ENCODE data around the gene LMO4.

The LMO4 gene

GRCh38 chr1:87328272-87329050 lies at the start of gene LMO4:
Gene LMO4, plus strand, starts transcription at chr1:87328880. Its CDS starts 3,136 bp downstream, at chr1:87332016.
- Mint-ChIP-seq H3K4me1 (ENCODE audit: low read depth) (peaks cover 28% of the 10 kb centered on the region), H3K9me3 (no peaks in the 10 kb centered on the region), H3K4me3 (peak within 1 kb of the TSS; percentile 95), H3K36me3 (ENCODE audit: low read depth) (peaks cover 17% of the 10 kb centered on the region), H3K27ac (peak within 1 kb of the TSS; percentile 93), H3K27me3 (ENCODE audit: low read depth) (peaks cover 7% of the 10 kb centered on the region)

GRCh38 chr1:87279536-87279875 lies 49.2 kb upstream of the LMO4 start:
- H3K27ac Mint-ChIP-seq, result no peak overlapping the region
- H3K27me3 Mint-ChIP-seq (ENCODE audit: low read depth), result no peaks in the 10 kb centered on the region
- H3K4me1 Mint-ChIP-seq (ENCODE audit: low read depth), result no peaks in the 10 kb centered on the region
- no peaks in the 10 kb centered on the region for H3K9me3 Mint-ChIP-seq
- H3K36me3 Mint-ChIP-seq (ENCODE audit: low read depth), result no peaks in the 10 kb centered on the region
- no peak overlapping the region for H3K4me3 Mint-ChIP-seq

DNA sequence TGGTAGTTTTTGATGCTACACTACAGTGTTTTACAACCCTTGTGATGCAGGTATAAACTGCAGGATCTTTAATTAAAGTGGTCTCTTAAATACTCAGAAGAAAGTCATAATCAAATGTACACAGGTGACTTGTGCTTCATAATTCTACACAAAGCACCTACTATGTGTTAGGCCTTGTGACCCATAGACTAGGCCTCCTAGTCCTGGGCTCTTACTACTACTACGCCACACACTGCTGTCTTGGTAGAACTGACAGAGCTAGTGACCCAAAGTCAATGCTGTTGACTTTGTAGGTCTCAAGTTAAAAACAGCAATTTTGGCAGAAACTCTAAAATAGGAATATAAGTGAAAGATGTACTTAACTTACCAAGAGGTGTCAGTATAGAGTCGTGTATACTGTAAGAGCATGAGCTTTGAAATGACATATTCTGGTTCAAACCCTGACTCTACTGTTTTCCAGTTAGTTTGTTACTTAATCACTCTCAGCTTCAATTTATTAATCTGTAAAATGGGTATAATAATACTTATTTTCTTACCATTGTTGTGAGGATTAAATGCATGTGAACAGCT lies 48.6 kb upstream of the LMO4 start:
- no peak overlapping the region for H3K4me3 Mint-ChIP-seq
- H3K9me3 Mint-ChIP-seq, result no peaks in the 10 kb centered on the region
- H3K27me3 Mint-ChIP-seq (ENCODE audit: low read depth), result no peaks in the 10 kb centered on the region
- no peaks in the 10 kb centered on the region for H3K36me3 Mint-ChIP-seq (ENCODE audit: low read depth)
- no peak overlapping the region for H3K27ac Mint-ChIP-seq
- H3K4me1 Mint-ChIP-seq (ENCODE audit: low read depth), result no peaks in the 10 kb centered on the region

DNA sequence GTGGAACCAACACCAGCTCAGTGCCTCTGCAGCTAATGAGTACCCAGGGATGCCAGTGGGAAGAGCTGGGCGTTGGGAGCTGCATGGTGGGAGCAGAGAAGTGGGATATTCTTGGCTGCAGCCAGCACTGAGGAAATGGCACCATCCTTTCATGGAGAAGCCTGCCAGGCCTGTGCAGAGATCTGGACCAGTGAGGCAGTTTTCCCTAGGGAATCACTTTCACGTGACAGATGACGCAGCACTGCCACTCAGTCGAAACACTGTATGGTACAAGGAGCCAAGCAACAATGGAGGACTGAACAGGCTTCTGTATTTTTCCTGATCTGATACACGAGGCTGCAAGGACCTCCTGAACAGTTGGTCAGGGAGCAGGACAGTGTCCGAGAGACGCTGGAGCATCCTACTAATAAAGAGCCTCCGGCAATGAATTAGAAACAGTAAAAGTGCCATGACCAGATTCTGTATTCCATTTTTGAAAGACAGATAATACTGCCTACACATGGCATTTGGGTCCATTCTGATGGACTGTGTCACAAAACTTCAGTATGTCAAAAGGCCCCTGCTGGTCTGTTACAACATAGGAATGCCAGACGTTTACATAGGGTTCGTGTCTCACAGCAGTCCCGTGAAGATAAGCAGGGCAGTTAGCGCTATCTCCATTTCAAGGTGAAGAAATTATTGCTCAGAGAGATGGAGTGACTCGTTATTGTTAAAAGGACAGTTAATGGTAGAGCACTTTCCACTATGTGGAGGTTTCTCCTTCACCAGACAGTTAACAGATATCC lies 44.0 kb upstream of the LMO4 start:
- no peaks in the 10 kb centered on the region for H3K27me3 Mint-ChIP-seq (ENCODE audit: low read depth)
- H3K36me3 Mint-ChIP-seq (ENCODE audit: low read depth), result no peaks in the 10 kb centered on the region
- H3K4me1 Mint-ChIP-seq (ENCODE audit: low read depth), result no peaks in the 10 kb centered on the region
- H3K9me3 Mint-ChIP-seq, result no peaks in the 10 kb centered on the region
- H3K27ac Mint-ChIP-seq, result no peak overlapping the region
- no peak overlapping the region for H3K4me3 Mint-ChIP-seq

GRCh38 chr1:87291107-87291506 lies 37.6 kb upstream of the LMO4 start:
- Mint-ChIP-seq H3K4me3 (no peak overlapping the region), H3K36me3 (ENCODE audit: low read depth) (no peaks in the 10 kb centered on the region), H3K27me3 (ENCODE audit: low read depth) (peaks cover 7% of the 10 kb centered on the region), H3K9me3 (no peaks in the 10 kb centered on the region), H3K4me1 (ENCODE audit: low read depth) (no peaks in the 10 kb centered on the region), H3K27ac (no peak overlapping the region)

DNA sequence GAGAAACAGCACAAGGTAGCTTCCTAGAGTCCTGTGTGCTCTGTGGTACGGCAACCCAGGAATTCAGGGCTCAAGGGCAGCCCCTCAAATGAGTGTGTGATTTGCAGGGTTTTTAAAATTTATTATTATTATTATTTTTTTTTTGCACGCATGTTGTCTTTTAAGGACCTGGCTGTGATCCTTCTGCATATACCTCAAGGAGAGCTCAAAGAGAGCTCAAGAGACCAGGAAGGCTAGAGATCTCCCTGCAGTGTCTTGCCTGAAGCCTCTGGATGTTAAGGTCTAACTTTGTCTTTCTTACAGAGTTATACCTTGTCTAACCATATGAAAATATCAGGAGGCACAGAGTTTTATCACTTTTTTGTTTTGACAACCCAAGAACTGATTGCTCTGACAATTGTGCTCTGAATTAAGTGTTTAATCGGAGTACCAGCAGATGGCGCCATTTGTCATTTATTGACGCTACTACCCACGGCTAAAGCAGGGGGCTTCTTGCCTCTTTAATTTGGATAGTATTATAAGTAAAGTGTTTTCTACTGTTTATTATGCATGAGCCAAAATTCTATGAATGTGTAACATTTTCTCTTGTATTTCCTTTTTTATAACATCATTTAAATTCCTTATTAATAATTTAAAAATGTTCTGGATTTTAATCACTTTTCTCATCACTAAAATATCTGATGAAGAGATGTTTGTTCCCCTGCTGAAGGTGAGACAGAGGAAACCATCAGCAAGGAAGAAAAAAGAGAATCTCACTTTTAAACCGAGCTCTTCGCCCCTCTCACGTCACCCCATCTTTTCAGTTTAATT lies 35.8 kb upstream of the LMO4 start:
- Mint-ChIP-seq H3K27ac (no peak overlapping the region), H3K36me3 (ENCODE audit: low read depth) (no peaks in the 10 kb centered on the region), H3K4me1 (ENCODE audit: low read depth) (no peaks in the 10 kb centered on the region), H3K9me3 (no peaks in the 10 kb centered on the region), H3K27me3 (ENCODE audit: low read depth) (peaks cover 7% of the 10 kb centered on the region), H3K4me3 (no peak overlapping the region)

DNA sequence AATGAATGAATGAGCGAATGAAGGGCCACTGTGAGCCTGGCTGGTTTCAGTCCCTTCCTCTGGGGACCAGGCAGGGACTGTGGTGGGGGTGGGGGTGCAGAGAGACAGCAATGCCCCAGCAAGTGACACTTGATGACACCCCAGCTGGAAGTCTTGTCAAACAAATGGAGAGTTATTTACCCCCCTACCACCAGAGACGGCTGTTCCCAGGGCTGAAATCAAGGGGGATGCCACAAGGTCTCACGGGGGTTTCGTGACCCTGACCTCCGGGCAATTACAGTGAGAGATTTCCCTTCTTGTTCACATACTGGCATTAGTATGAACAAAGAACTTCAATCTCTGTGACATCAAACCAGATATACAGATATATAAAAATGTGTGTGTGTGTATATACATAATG lies 34.0 kb upstream of the LMO4 start:
- H3K36me3 Mint-ChIP-seq (ENCODE audit: low read depth), result no peaks in the 10 kb centered on the region
- no peaks in the 10 kb centered on the region for H3K4me1 Mint-ChIP-seq (ENCODE audit: low read depth)
- H3K27me3 Mint-ChIP-seq (ENCODE audit: low read depth), result peaks cover 7% of the 10 kb centered on the region
- no peaks in the 10 kb centered on the region for H3K9me3 Mint-ChIP-seq
- H3K4me3 Mint-ChIP-seq, result no peak overlapping the region
- H3K27ac Mint-ChIP-seq, result no peak overlapping the region

GRCh38 chr1:87295445-87296110 lies 33.1 kb upstream of the LMO4 start:
- H3K36me3 Mint-ChIP-seq (ENCODE audit: low read depth), result no peaks in the 10 kb centered on the region
- H3K27me3 Mint-ChIP-seq (ENCODE audit: low read depth), result peaks cover 2% of the 10 kb centered on the region
- no peaks in the 10 kb centered on the region for H3K9me3 Mint-ChIP-seq
- H3K4me3 Mint-ChIP-seq, result no peak overlapping the region
- no peak overlapping the region for H3K27ac Mint-ChIP-seq
- no peaks in the 10 kb centered on the region for H3K4me1 Mint-ChIP-seq (ENCODE audit: low read depth)

DNA sequence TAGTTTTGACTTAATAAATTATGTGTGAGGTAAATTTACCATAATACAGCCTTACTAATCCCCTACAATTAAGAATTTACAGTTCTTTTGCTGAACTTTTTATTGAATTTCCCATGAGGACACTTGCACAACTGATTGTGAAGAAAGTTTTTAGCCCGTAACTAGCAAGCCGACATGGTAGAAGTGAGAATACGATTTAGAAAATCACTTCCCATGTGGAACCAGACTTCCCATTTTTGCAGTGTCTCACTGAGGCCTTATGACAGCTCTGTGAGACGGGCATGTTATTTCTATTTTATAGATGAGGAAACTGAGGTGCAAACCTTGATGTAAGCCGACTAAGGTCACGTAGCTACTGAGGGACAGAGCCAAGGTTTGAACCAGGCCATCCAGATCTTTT lies 32.5 kb upstream of the LMO4 start:
- no peaks in the 10 kb centered on the region for H3K9me3 Mint-ChIP-seq
- no peaks in the 10 kb centered on the region for H3K36me3 Mint-ChIP-seq (ENCODE audit: low read depth)
- H3K27me3 Mint-ChIP-seq (ENCODE audit: low read depth), result no peaks in the 10 kb centered on the region
- H3K4me3 Mint-ChIP-seq, result no peak overlapping the region
- no peaks in the 10 kb centered on the region for H3K4me1 Mint-ChIP-seq (ENCODE audit: low read depth)
- H3K27ac Mint-ChIP-seq, result no peak overlapping the region

- Mint-ChIP-seq H3K36me3 (ENCODE audit: low read depth) (no peaks in the 10 kb centered on the region), H3K27me3 (ENCODE audit: low read depth) (no peaks in the 10 kb centered on the region), H3K4me3 (no peak overlapping the region), H3K9me3 (no peaks in the 10 kb centered on the region), H3K4me1 (ENCODE audit: low read depth) (no peaks in the 10 kb centered on the region), H3K27ac (no peak overlapping the region)
These were observed 29.0 kb upstream of the LMO4 start for GRCh38 chr1:87299661-87300060.

GRCh38 chr1:87300628-87301027 lies 28.1 kb upstream of the LMO4 start:
- Mint-ChIP-seq H3K4me3 (no peak overlapping the region), H3K36me3 (ENCODE audit: low read depth) (no peaks in the 10 kb centered on the region), H3K27ac (no peak overlapping the region), H3K4me1 (ENCODE audit: low read depth) (no peaks in the 10 kb centered on the region), H3K9me3 (no peaks in the 10 kb centered on the region), H3K27me3 (ENCODE audit: low read depth) (no peaks in the 10 kb centered on the region)

DNA sequence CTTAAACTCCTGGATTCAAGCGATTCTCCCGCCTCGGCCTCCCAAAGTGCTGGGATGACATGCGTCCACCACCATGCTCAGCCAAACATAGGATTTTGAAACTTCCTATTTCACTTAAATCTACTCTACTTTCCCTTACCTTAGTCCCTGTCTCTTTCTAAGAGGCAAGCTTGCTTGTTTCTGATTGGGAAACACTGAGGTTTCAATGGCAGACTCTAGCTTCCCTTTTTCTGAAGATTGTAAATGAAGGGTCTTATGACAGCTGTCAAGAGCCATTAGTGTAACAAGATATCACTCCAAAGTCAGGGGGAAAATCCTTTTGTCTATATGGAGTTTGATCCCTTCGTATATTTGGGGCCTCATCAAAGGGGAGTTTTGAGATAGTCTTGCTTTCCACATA lies 23.5 kb upstream of the LMO4 start:
- H3K4me1 Mint-ChIP-seq (ENCODE audit: low read depth), result no peaks in the 10 kb centered on the region
- peaks cover 18% of the 10 kb centered on the region for H3K27me3 Mint-ChIP-seq (ENCODE audit: low read depth)
- no peaks in the 10 kb centered on the region for H3K36me3 Mint-ChIP-seq (ENCODE audit: low read depth)
- H3K4me3 Mint-ChIP-seq, result no peak overlapping the region
- no peak overlapping the region for H3K27ac Mint-ChIP-seq
- H3K9me3 Mint-ChIP-seq, result no peaks in the 10 kb centered on the region

DNA sequence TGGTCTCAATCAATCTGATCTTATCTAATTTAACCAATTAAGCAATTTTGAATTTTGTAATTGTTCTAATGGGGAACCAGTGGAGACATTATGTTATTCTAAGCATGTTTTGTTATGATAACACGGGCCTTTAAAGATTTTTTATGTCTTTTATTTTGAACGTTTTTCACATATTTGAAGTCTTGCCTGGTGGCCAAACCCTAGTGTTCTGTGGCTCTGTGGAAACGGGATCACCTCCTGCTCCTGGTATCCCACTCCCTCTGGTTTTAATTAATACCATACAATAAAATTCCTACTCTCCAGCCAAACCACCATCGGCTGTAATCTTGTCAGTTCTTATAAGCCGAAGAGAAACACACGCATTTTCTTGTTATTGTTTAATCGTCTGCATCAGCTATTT lies 22.9 kb upstream of the LMO4 start:
- Mint-ChIP-seq H3K27ac (no peak overlapping the region), H3K4me3 (no peak overlapping the region), H3K27me3 (ENCODE audit: low read depth) (peaks cover 25% of the 10 kb centered on the region), H3K36me3 (ENCODE audit: low read depth) (no peaks in the 10 kb centered on the region), H3K4me1 (ENCODE audit: low read depth) (no peaks in the 10 kb centered on the region), H3K9me3 (no peaks in the 10 kb centered on the region)

DNA sequence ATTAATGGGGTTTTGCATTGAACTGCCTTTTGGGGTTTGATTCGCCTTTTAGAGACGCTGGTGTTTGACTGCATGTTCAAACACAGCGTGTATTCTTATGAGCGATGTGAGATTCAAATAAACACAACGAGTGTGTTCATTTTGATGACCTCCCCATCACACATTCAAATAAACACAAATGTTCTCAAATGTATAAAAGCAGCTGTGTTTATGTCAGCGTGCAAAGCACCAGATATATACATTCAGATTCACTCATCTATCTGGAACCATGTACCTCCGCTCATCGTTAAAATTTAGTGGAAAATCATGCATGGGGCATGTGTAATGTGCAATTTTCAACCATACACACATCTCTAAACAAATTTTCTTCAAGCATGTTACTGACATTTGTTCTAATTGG lies 21.4 kb upstream of the LMO4 start:
- Mint-ChIP-seq H3K9me3 (no peaks in the 10 kb centered on the region), H3K27ac (no peak overlapping the region), H3K4me3 (no peak overlapping the region), H3K36me3 (ENCODE audit: low read depth) (no peaks in the 10 kb centered on the region), H3K4me1 (ENCODE audit: low read depth) (no peaks in the 10 kb centered on the region), H3K27me3 (ENCODE audit: low read depth) (peaks cover 25% of the 10 kb centered on the region)
